Caco-2 (cell line): ENCODE data around the gene TRAPPC2B. TPM values are rescaled to one million over a fixed set of nuclear protein-coding genes. Genes with fewer than 3 reads are reported as not detected.

Source experiments
- BruUV-seq: library from RNA; stranded (reverse); fragments of 400-500 nt; replicated peaks from 2 replicates; lab custom pipeline; 2021; lab: Mats Ljungman, UMichigan
- CTCF ChIA-PET: fragments of 300-600 bp; sonication (Branson Sonifier 250); formaldehyde crosslinking; loops from one replicate; lab custom pipeline; 2022; ENCODE audit warnings: antibody characterized with exemption; lab: Charles Lee
- POLR2A ChIA-PET: fragments of 300-600 bp; sonication (Branson Sonifier 250); formaldehyde crosslinking; loops from one replicate; lab custom pipeline; 2022; ENCODE audit warnings: antibody characterized with exemption; lab: Charles Lee
- DNase-seq, 2 experiments: peaks; one replicate each; pipeline versions ENCODE4 v3.0.0 to v3.0.0-alpha.2; 2020 to 2022
- H3K27me3 ChIP-seq: replicated peaks from 2 replicates; pipeline ENCODE4 v1.6.0; 2011; ENCODE audit warnings: low read length; ENCODE audit not compliant: control insufficient read depth, insufficient read depth
- H3K36me3 ChIP-seq: 2 replicates; pipeline ENCODE4 v1.5.1; 2011; ENCODE audit warnings: low read length; ENCODE audit not compliant: control insufficient read depth, insufficient read depth
- H3K4me1 ChIP-seq: fragments of 250-450 bp; sonication (Bioruptor Pico); 2 replicates; pipeline ENCODE4 v1.5.1; 2020; ENCODE audit warnings: mild to moderate bottlenecking
- H3K4me3 ChIP-seq: 2 replicates; pipeline ENCODE4 v1.5.1; 2011; ENCODE audit warnings: low read depth, mild to moderate bottlenecking, control low read depth, low read length
- H3K9me3 ChIP-seq: fragments of 250-450 bp; sonication (Bioruptor Pico); 2 replicates; pipeline ENCODE4 v1.5.1; 2020; ENCODE audit warnings: mild to moderate bottlenecking, moderate library complexity
- H3K27ac Mint-ChIP-seq: one replicate; pipeline ENCODE4 v1.8.0; 2022; ENCODE audit warnings: mixed read lengths; ENCODE audit not compliant: unreplicated experiment
- H3K27me3 Mint-ChIP-seq: one replicate; pipeline ENCODE4 v1.8.0; 2022; ENCODE audit warnings: mixed read lengths; ENCODE audit not compliant: insufficient read depth, unreplicated experiment
- H3K36me3 Mint-ChIP-seq: one replicate; pipeline ENCODE4 v1.8.0; 2022; ENCODE audit warnings: mild to moderate bottlenecking, mixed read lengths; ENCODE audit not compliant: insufficient read depth, unreplicated experiment
- H3K4me1 Mint-ChIP-seq: one replicate; pipeline ENCODE4 v1.8.0; 2022; ENCODE audit warnings: low read depth, mixed read lengths; ENCODE audit not compliant: unreplicated experiment
- H3K4me3 Mint-ChIP-seq: one replicate; pipeline ENCODE4 v1.8.0; 2022; ENCODE audit warnings: mild to moderate bottlenecking, moderate library complexity, mixed read lengths; ENCODE audit not compliant: unreplicated experiment
- H3K9me3 Mint-ChIP-seq: one replicate; pipeline ENCODE4 v1.8.0; 2022; ENCODE audit warnings: mixed read lengths; ENCODE audit not compliant: unreplicated experiment
- intact Hi-C: fragments of 100-400 bp; cut with micrococcal nuclease; formaldehyde crosslinking; loops from one replicate; pipeline ENCODE4 v1.10.0; 2022; ENCODE audit not compliant: unreplicated experiment
- total RNA-seq: library from RNA; stranded (reverse); gene quantifications from 2 replicates; pipeline ENCODE4 v1.2.3, GENCODE V29; 2022
- TF ChIP-seq, protein P1 (sequence below), 2 experiments: fragments of 200-600 bp in 1 of 2; IDR thresholded peaks; 1 replicate in 1 of 2; 2 replicates in 1 of 2; pipeline versions ENCODE4 v1.5.1 to v1.8.0; 2011 to 2022; ENCODE audit warnings: antibody characterized with exemption in 1 of 2, control low read depth in 1 of 2, inconsistent platforms in 1 of 2, low read depth in 1 of 2, low read length in 1 of 2, mild to moderate bottlenecking in 1 of 2, moderate library complexity in 1 of 2; ENCODE audit not compliant: insufficient read depth in 1 of 2, severe bottlenecking in 1 of 2, unreplicated experiment in 1 of 2

The TRAPPC2B gene
- total RNA-seq, 1 experiment from 2014 or later = 7.0 TPM

DNA sequence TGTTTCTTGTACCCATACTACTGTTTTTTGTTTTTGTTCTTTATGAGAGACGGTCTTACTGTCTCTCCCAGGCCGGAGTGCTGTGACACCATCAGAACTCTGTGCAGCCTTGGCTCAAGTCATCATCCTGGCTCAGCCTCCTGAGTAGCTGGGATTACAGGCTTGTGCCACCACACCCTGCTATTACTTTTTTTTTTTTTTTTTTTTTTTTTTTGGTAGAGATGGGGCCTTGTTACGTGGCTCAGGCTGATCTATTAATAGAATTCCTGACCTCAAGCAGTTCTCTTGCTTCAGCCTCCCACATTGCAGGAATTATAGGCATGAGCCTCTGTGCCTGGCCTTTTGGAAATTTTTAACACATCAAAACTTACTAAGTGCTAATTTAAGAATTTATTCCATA, 15.2 kb upstream of the TRAPPC2B start:
- TF ChIP-seq, protein P1, sequence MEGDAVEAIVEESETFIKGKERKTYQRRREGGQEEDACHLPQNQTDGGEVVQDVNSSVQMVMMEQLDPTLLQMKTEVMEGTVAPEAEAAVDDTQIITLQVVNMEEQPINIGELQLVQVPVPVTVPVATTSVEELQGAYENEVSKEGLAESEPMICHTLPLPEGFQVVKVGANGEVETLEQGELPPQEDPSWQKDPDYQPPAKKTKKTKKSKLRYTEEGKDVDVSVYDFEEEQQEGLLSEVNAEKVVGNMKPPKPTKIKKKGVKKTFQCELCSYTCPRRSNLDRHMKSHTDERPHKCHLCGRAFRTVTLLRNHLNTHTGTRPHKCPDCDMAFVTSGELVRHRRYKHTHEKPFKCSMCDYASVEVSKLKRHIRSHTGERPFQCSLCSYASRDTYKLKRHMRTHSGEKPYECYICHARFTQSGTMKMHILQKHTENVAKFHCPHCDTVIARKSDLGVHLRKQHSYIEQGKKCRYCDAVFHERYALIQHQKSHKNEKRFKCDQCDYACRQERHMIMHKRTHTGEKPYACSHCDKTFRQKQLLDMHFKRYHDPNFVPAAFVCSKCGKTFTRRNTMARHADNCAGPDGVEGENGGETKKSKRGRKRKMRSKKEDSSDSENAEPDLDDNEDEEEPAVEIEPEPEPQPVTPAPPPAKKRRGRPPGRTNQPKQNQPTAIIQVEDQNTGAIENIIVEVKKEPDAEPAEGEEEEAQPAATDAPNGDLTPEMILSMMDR (IDR thresholded peaks at IDR 0.05; ENCODE audit: insufficient read depth in 1 of 2, low read depth in 1 of 2, low read length in 1 of 2, severe bottlenecking in 1 of 2, unreplicated experiment in 1 of 2) = no peak
- Histone ChIP-seq H3K4me3 (no peak overlapping the region), H3K9me3 (no peaks in the 10 kb centered on the region), H3K4me1 (no peaks in the 10 kb centered on the region), H3K27me3 (no peaks in the 10 kb centered on the region), H3K36me3 (no peaks in the 10 kb centered on the region)
- H3K9me3 Mint-ChIP-seq = peaks cover 14% of the 10 kb centered on the region
- no peak overlapping the region for H3K4me3 Mint-ChIP-seq
- H3K27ac Mint-ChIP-seq = no peak overlapping the region
- POLR2A ChIA-PET = no interaction called here
- DNase-seq = no peak
- H3K27me3 Mint-ChIP-seq = peaks cover 8% of the 10 kb centered on the region
- H3K36me3 Mint-ChIP-seq = no peaks in the 10 kb centered on the region
- intact Hi-C loops = no loop called here
- H3K4me1 Mint-ChIP-seq = no peaks in the 10 kb centered on the region
- CTCF ChIA-PET = no interaction called here
- no TSS peak for BruUV-seq

DNA sequence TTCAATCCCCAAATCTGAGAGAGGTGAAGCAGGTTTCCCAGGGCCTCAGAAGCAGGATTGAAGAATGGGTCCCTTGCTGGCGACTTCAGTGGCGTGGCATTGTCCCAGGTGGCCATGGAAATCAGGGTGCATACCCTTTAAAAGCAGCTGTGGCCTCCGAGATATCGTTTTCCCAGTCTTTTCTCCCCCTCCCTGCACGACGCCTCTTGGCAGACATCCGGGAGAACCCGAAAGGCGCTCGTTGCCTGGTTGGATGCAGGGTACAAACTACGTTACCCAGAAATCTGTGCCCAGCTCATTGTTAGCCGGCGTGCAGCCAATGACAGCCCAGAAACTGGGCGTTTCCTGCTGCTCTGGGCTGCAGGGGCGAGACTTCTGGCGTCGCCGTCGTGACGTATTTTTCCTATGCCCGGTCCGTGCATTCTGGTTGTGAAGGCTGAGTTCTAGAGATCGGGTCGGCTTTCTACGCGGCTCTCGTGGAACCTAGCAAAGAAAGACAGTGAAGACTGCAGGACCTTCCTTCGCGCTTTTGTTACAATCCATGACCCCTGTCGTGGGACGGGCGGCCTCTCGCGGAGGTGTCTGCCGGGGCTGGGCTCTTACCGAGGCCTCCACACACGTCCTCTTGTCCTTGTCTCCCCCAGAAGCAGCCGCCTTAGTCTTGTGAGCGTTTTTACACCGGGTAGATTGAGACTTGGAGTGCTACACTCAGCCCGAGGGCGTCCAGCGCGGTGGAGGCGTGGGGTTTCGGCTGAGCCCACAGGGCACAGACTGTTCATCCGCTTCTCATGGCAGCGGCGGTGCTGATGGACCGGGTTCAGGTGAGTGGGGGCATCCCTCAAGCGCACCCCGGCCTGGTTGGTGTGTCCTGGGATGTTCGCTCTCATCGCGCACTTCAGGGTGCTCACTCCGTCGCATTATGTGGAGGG, 12.2 kb upstream of the TRAPPC2B start, which contains the start of gene ZNF304:
ZNF304 (plus strand) TSS at position 395 of the 929 bp plus-strand sequence; CDS start at position 789, 394 bp downstream.
- intact Hi-C loops = no loop called here
- Histone ChIP-seq H3K9me3 (no peaks in the 10 kb centered on the region), H3K4me3 (no peak within 1 kb of the TSS), H3K4me1 (no peaks in the 10 kb centered on the region), H3K36me3 (no peaks in the 10 kb centered on the region), H3K27me3 (no peaks in the 10 kb centered on the region)
- no TSS peak for BruUV-seq
- Mint-ChIP-seq H3K27ac (no peak within 1 kb of the TSS), H3K36me3 (no peaks in the 10 kb centered on the region), H3K4me1 (no peaks in the 10 kb centered on the region), H3K4me3 (peak within 1 kb of the TSS; percentile 13), H3K9me3 (peaks cover 14% of the 10 kb centered on the region), H3K27me3 (peaks cover 9% of the 10 kb centered on the region)
- DNase-seq = no peak
- POLR2A ChIA-PET = no interaction called here
- TF ChIP-seq, protein P1 (IDR thresholded peaks at IDR 0.05; ENCODE audit: insufficient read depth in 1 of 2, low read depth in 1 of 2, low read length in 1 of 2, severe bottlenecking in 1 of 2, unreplicated experiment in 1 of 2) = no peak
- CTCF ChIA-PET = no interaction called here

DNA sequence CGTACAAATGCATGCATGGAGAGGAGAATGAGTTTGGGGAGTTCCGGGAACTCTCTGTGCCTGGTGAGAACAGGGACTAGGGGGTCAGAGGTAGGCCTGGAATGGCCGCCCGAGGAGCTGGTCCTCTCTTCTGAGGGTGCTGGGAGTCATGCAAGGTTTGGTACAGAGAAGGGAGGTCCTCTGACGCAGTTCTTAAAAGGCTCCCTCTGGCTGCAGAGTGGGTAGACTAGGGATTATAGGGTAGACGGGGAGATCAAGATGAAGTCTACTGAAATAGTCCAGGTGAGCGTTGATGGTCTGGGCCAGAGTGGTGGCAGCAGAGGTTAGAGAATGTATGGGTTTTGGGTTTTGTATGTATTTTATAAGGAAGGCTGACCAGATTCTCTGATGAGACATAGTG, 11.5 kb upstream of the TRAPPC2B start:
- no peaks in the 10 kb centered on the region for H3K4me1 Mint-ChIP-seq
- no peak overlapping the region for H3K4me3 Mint-ChIP-seq
- H3K27me3 Mint-ChIP-seq = peaks cover 9% of the 10 kb centered on the region
- intact Hi-C loops = no loop called here
- TF ChIP-seq, protein P1 (IDR thresholded peaks at IDR 0.05; ENCODE audit: insufficient read depth in 1 of 2, low read depth in 1 of 2, low read length in 1 of 2, severe bottlenecking in 1 of 2, unreplicated experiment in 1 of 2) = no peak
- POLR2A ChIA-PET = no interaction called here
- H3K9me3 ChIP-seq = no peaks in the 10 kb centered on the region
- no peaks in the 10 kb centered on the region for H3K36me3 ChIP-seq
- CTCF ChIA-PET = no interaction called here
- no peak overlapping the region for H3K27ac Mint-ChIP-seq
- H3K4me3 ChIP-seq = no peak overlapping the region
- no TSS peak for BruUV-seq
- H3K36me3 Mint-ChIP-seq = no peaks in the 10 kb centered on the region
- DNase-seq = no peak
- peaks cover 14% of the 10 kb centered on the region for H3K9me3 Mint-ChIP-seq
- H3K4me1 ChIP-seq = no peaks in the 10 kb centered on the region
- no peaks in the 10 kb centered on the region for H3K27me3 ChIP-seq
